CD8-positive, alpha-beta memory T cell (primary cell): Measurements from ENCODE around the gene B4GALT7. TPM values are rescaled to one million over a fixed set of nuclear protein-coding genes. Genes with fewer than 3 reads are reported as not detected.
A peak's percentile ranks its signal among the peaks of the same experiment; 100 is the strongest.

ENCODE experiments used
- CTCF ChIA-PET: fragments of 350-600 bp; sonication (Branson Sonifier 250); formaldehyde crosslinking; loops from one replicate; lab custom pipeline; 2021; ENCODE audit warnings: antibody characterized with exemption; lab: Charles Lee
- POLR2A ChIA-PET: fragments of 350-600 bp; sonication (Branson Sonifier 250); formaldehyde crosslinking; loops from one replicate; lab custom pipeline; 2021; ENCODE audit warnings: antibody characterized with exemption; lab: Charles Lee
- DNase-seq, 5 donors: peaks; one replicate each; pipeline versions ENCODE4 v3.0.0 to v3.0.0-alpha.2; 2020 to 2022; ENCODE audit warnings: mixed read lengths in 1 of 5
- H3K27ac ChIP-seq: one replicate; pipeline ENCODE4 v1.7.0; 2013; ENCODE audit warnings: low read depth, mild to moderate bottlenecking, low read length, moderate library complexity
- H3K27me3 ChIP-seq: 2 replicates; pipeline ENCODE4 v1.7.0; 2013; ENCODE audit warnings: low read length, mild to moderate bottlenecking; ENCODE audit not compliant: insufficient read depth, poor library complexity, severe bottlenecking
- H3K36me3 ChIP-seq: 2 replicates; pipeline ENCODE4 v1.7.0; 2013; ENCODE audit warnings: mild to moderate bottlenecking, low read length, moderate library complexity; ENCODE audit not compliant: insufficient read depth
- H3K4me1 ChIP-seq: 2 replicates; pipeline ENCODE4 v1.7.0; 2013; ENCODE audit warnings: mild to moderate bottlenecking, low read length, moderate library complexity; ENCODE audit not compliant: insufficient read depth
- H3K4me3 ChIP-seq: 2 replicates; pipeline ENCODE4 v1.7.0; 2013; ENCODE audit warnings: mild to moderate bottlenecking, low read length
- H3K9me3 ChIP-seq: 2 replicates; pipeline ENCODE4 v1.7.0; 2013; ENCODE audit warnings: mild to moderate bottlenecking, low read length
- H3K27ac Mint-ChIP-seq, 8 donors: one replicate each; pipeline ENCODE4 v1.8.0; 2020 to 2021; ENCODE audit warnings: mixed read lengths in 8 of 8, mild to moderate bottlenecking in 6 of 8, inconsistent platforms in 3 of 8, moderate library complexity in 3 of 8
- H3K27me3 Mint-ChIP-seq, 2 donors: one replicate each; pipeline ENCODE4 v1.8.0; 2020 to 2021; ENCODE audit warnings: mixed read lengths in 2 of 2, mild to moderate bottlenecking in 1 of 2, moderate library complexity in 1 of 2
- H3K36me3 Mint-ChIP-seq, 3 donors: one replicate each; pipeline ENCODE4 v1.8.0; 2020 to 2021; ENCODE audit warnings: mixed read lengths in 3 of 3, inconsistent platforms in 1 of 3, mild to moderate bottlenecking in 1 of 3
- H3K4me1 Mint-ChIP-seq, 3 donors: one replicate each; pipeline ENCODE4 v1.8.0; 2020 to 2021; ENCODE audit warnings: mixed read lengths in 3 of 3, inconsistent platforms in 1 of 3, mild to moderate bottlenecking in 1 of 3
- H3K4me3 Mint-ChIP-seq, 7 donors: one replicate each; pipeline ENCODE4 v1.8.0; 2020 to 2021; ENCODE audit warnings: mixed read lengths in 7 of 7, mild to moderate bottlenecking in 6 of 7, moderate library complexity in 4 of 7, inconsistent platforms in 2 of 7
- H3K9me3 Mint-ChIP-seq, 5 donors: one replicate each; pipeline ENCODE4 v1.8.0; 2020 to 2022; ENCODE audit warnings: mixed read lengths in 5 of 5, mild to moderate bottlenecking in 3 of 5, moderate library complexity in 2 of 5, inconsistent platforms in 1 of 5
- polyA plus RNA-seq: library from polyadenylated mRNA; unstranded; fragments of 300-500 nt; fragmentation: Illumina TruSeq; gene quantifications from one replicate; pipeline ENCODE4 v1.2.3, GENCODE V29; 2021
- total RNA-seq, 2 experiments: library from RNA; stranded (reverse); gene quantifications; one replicate each; pipeline ENCODE4 v1.2.3, GENCODE V29; 2021

B4GALT7 gene
- total and polyA plus RNA-seq, 3 experiments from 2014 or later, result 17.7 to 24.4 (median 20.2) TPM

GRCh38 chr5:177601577-177602457 is 1.9 kb downstream of the B4GALT7 start:
- H3K27ac ChIP-seq, result no peak overlapping the region
- CTCF ChIA-PET, result interaction anchor here (1.2 kb wide), 1 partner anchor 197 kb away, joined by 3 read pairs; no protein-coding TSS in a partner anchor

DNA sequence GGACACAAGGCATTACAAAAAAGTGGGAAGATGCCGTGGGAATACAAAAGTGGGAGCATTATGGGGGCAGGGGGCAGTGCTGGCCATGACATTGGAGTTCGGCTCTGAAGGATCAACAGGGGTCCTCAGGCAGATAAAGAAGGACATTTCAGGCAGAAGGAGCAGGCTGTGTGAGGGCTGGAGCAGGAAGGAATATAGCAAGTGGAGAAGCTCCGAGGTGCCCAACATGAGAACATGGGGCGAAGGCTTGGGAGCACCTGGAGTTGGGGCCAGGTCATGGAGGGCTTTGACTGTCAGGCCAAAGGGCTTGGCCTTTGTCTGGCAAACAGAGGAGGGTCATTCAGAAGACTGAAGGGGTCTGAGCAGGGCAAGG is 2.5 kb downstream of the B4GALT7 start:
- Histone ChIP-seq H3K36me3 (no peaks in the 10 kb centered on the region), H3K4me3 (no peak overlapping the region), H3K27me3 (no peaks in the 10 kb centered on the region), H3K9me3 (no peaks in the 10 kb centered on the region), H3K4me1 (peaks cover 16% of the 10 kb centered on the region), H3K27ac (no peak overlapping the region)
- H3K27ac Mint-ChIP-seq, result peak overlapping the region in 3 of 8 donors; percentile 74 to 82 (median 75)
- no peak for DNase-seq
- peaks cover 31 to 55% (median 45%) of the 10 kb centered on the region in 3 donors for H3K4me1 Mint-ChIP-seq
- no peaks in the 10 kb centered on the region for H3K27me3 Mint-ChIP-seq
- CTCF ChIA-PET, result interaction anchor here (1.2 kb wide), 1 partner anchor 198 kb away, joined by 3 read pairs; no protein-coding TSS in a partner anchor
- H3K4me3 Mint-ChIP-seq, result peak overlapping the region in 2 of 7 donors; percentile 8 to 86
- H3K36me3 Mint-ChIP-seq, result peaks cover 0 to 38% (median 4%) of the 10 kb centered on the region in 3 donors
- POLR2A ChIA-PET, result no interaction called here
- H3K9me3 Mint-ChIP-seq, result no peaks in the 10 kb centered on the region

More at GRCh38 chr5:177601577-177602457, 1.9 kb downstream of the B4GALT7 start:
- H3K36me3 ChIP-seq, result no peaks in the 10 kb centered on the region
- peaks cover 16% of the 10 kb centered on the region for H3K4me1 ChIP-seq
- H3K36me3 Mint-ChIP-seq, result peaks cover 0 to 38% (median 4%) of the 10 kb centered on the region in 3 donors
- no peaks in the 10 kb centered on the region for H3K9me3 ChIP-seq
- H3K9me3 Mint-ChIP-seq, result no peaks in the 10 kb centered on the region
- peak overlapping the region; percentile 32 to 99 (median 91) for H3K4me3 Mint-ChIP-seq
- H3K27ac Mint-ChIP-seq, result peak overlapping the region in 2 of 8 donors; percentile 74 to 77
- POLR2A ChIA-PET, result interaction anchor here (1.2 kb wide), 1 partner anchor 10 kb away, joined by 4 read pairs; the partner anchor contains the start of gene TMED9
- H3K4me3 ChIP-seq, result no peak overlapping the region
- no peak for DNase-seq
- peaks cover 31 to 49% (median 43%) of the 10 kb centered on the region in 3 donors for H3K4me1 Mint-ChIP-seq
- no peaks in the 10 kb centered on the region for H3K27me3 ChIP-seq
- no peaks in the 10 kb centered on the region for H3K27me3 Mint-ChIP-seq

GRCh38 chr5:177603631-177604030 is 3.7 kb downstream of the B4GALT7 start:
- H3K4me1 ChIP-seq, result peaks cover 13% of the 10 kb centered on the region
- Mint-ChIP-seq H3K27me3 (no peaks in the 10 kb centered on the region), H3K4me1 (peaks cover 26 to 48% (median 42%) of the 10 kb centered on the region in 3 donors), H3K27ac (peak overlapping the region in 4 of 8 donors; percentile 74 to 86 (median 80)), H3K36me3 (peaks cover 0 to 38% (median 4%) of the 10 kb centered on the region in 3 donors), H3K4me3 (peak overlapping the region in 1 of 7 donors; percentile 86), H3K9me3 (no peaks in the 10 kb centered on the region)
- H3K27ac ChIP-seq, result no peak overlapping the region
- POLR2A ChIA-PET, result no interaction called here
- no peaks in the 10 kb centered on the region for H3K27me3 ChIP-seq
- no peaks in the 10 kb centered on the region for H3K36me3 ChIP-seq
- no peak for DNase-seq
- no peaks in the 10 kb centered on the region for H3K9me3 ChIP-seq
- CTCF ChIA-PET, result no interaction called here
- H3K4me3 ChIP-seq, result no peak overlapping the region

GRCh38 chr5:177604116-177604521 is 4.2 kb downstream of the B4GALT7 start:
- Mint-ChIP-seq H3K9me3 (no peaks in the 10 kb centered on the region), H3K27me3 (no peaks in the 10 kb centered on the region), H3K4me1 (peaks cover 22 to 43% (median 37%) of the 10 kb centered on the region in 3 donors), H3K27ac (no peak overlapping the region), H3K4me3 (peak overlapping the region in 1 of 7 donors; percentile 20), H3K36me3 (peaks cover 0 to 38% (median 4%) of the 10 kb centered on the region in 3 donors)
- peaks cover 12% of the 10 kb centered on the region for H3K4me1 ChIP-seq
- CTCF ChIA-PET, result no interaction called here
- no peak overlapping the region for H3K4me3 ChIP-seq
- no peaks in the 10 kb centered on the region for H3K36me3 ChIP-seq
- POLR2A ChIA-PET, result no interaction called here
- H3K9me3 ChIP-seq, result no peaks in the 10 kb centered on the region
- no peaks in the 10 kb centered on the region for H3K27me3 ChIP-seq
- DNase-seq, result no peak
- H3K27ac ChIP-seq, result no peak overlapping the region

GRCh38 chr5:177604656-177605055 is 4.7 kb downstream of the B4GALT7 start:
- Mint-ChIP-seq H3K27ac (peak overlapping the region in 1 of 8 donors; percentile 87), H3K4me1 (peaks cover 20 to 41% (median 35%) of the 10 kb centered on the region in 3 donors), H3K27me3 (no peaks in the 10 kb centered on the region), H3K9me3 (no peaks in the 10 kb centered on the region), H3K36me3 (peaks cover 0 to 39% (median 4%) of the 10 kb centered on the region in 3 donors), H3K4me3 (no peak overlapping the region)
- Histone ChIP-seq H3K4me1 (peaks cover 12% of the 10 kb centered on the region), H3K4me3 (no peak overlapping the region), H3K27ac (no peak overlapping the region), H3K9me3 (no peaks in the 10 kb centered on the region), H3K27me3 (no peaks in the 10 kb centered on the region), H3K36me3 (no peaks in the 10 kb centered on the region)
- DNase-seq, result no peak
- CTCF ChIA-PET, result no interaction called here
- POLR2A ChIA-PET, result no interaction called here

DNA sequence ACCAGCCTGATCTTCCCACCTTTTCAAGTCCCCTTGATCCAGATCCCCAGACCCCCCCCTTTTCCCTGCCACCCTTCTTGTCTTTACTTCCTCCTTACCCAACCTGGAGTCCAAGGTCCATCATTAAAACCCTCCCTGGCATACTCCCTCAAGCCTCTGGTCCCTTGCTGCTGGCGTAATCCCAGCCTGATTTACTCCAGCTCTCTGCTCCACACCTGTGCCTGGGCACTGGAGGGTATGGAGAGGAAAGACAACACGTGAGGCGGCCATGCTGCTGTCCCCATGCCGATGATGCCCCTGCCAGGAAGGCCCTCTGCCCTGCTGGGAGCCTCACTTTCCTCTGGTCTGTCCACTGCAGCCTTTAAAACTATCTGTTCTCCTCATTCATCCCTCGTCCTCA is 5.1 kb downstream of the B4GALT7 start:
- DNase-seq, result no peak
- H3K36me3 ChIP-seq, result no peaks in the 10 kb centered on the region
- H3K27me3 ChIP-seq, result no peaks in the 10 kb centered on the region
- Mint-ChIP-seq H3K27ac (peak overlapping the region in 2 of 8 donors; percentile 57 to 78), H3K9me3 (no peaks in the 10 kb centered on the region), H3K36me3 (peaks cover 0 to 42% (median 4%) of the 10 kb centered on the region in 3 donors), H3K27me3 (no peaks in the 10 kb centered on the region), H3K4me3 (no peak overlapping the region), H3K4me1 (peaks cover 20 to 44% (median 35%) of the 10 kb centered on the region in 3 donors)
- no peak overlapping the region for H3K27ac ChIP-seq
- no peaks in the 10 kb centered on the region for H3K9me3 ChIP-seq
- POLR2A ChIA-PET, result no interaction called here
- H3K4me3 ChIP-seq, result no peak overlapping the region
- CTCF ChIA-PET, result no interaction called here
- peaks cover 12% of the 10 kb centered on the region for H3K4me1 ChIP-seq

DNA sequence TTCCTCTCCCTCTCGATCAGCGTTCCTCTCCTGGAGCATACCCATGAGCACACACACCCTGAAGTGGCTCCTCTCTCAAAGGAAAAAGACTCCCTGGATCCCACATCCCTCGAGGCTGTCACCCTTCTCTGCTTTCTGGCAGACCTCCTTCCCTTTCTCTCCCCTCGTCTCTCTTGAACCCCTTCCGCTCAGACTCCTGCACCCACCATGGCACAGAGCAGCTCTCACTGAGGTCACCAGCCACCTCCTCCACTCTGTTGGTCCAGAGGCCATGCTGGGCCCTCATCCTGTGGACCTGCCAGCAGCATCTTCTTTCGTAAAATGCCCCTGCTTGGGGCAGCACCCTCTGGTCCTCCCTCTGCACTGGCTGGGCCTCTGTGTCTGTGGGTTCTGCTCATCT is 5.7 kb downstream of the B4GALT7 start:
- no peak for DNase-seq
- H3K27ac ChIP-seq, result no peak overlapping the region
- POLR2A ChIA-PET, result no interaction called here
- H3K27ac Mint-ChIP-seq, result peak overlapping the region in 3 of 8 donors; percentile 54 to 83 (median 57)
- no peaks in the 10 kb centered on the region for H3K36me3 ChIP-seq
- H3K4me3 Mint-ChIP-seq, result peak overlapping the region in 1 of 7 donors; percentile 52
- H3K4me1 ChIP-seq, result peaks cover 10% of the 10 kb centered on the region
- peaks cover 17 to 40% (median 30%) of the 10 kb centered on the region in 3 donors for H3K4me1 Mint-ChIP-seq
- peaks cover 0 to 40% (median 4%) of the 10 kb centered on the region in 3 donors for H3K36me3 Mint-ChIP-seq
- no peaks in the 10 kb centered on the region for H3K9me3 ChIP-seq
- CTCF ChIA-PET, result interaction anchor here (2.1 kb wide), 1 partner anchor 14 kb away, joined by 6 read pairs; the partner anchor contains the start of gene TMED9
- no peaks in the 10 kb centered on the region for H3K27me3 Mint-ChIP-seq
- no peak overlapping the region for H3K4me3 ChIP-seq
- H3K9me3 Mint-ChIP-seq, result no peaks in the 10 kb centered on the region
- H3K27me3 ChIP-seq, result no peaks in the 10 kb centered on the region
